Gastroesophageal sphincter (tissue), 4 donors: Measurements from ENCODE around the gene MCM10. TPM values are rescaled to one million over a fixed set of nuclear protein-coding genes. Genes with fewer than 3 reads are reported as not detected.

ENCODE experiments used
- ATAC-seq: fragments of 150-250 bp; one replicate; pipeline ENCODE4 v1.9.1; 2016; ENCODE audit warnings: mild to moderate bottlenecking, moderate library complexity
- H3K27ac ChIP-seq, 4 donors: fragments of 200-600 bp; sonication (generic) in 3 of 4; 1 replicate in 3 of 4; 2 replicates in 1 of 4; pipeline ENCODE4 v1.5.1; 2016 to 2019
- H3K27me3 ChIP-seq: fragments of 200-600 bp; sonication (generic); one replicate; pipeline ENCODE4 v1.5.1; 2019
- H3K36me3 ChIP-seq, 2 donors: fragments of 200-600 bp; sonication (generic); one replicate each; pipeline ENCODE4 v1.5.1; 2019; ENCODE audit warnings: control low read depth in 1 of 2
- H3K4me1 ChIP-seq, 3 donors: fragments of 200-600 bp; sonication (generic); 1 replicate in 2 of 3; 2 replicates in 1 of 3; pipeline ENCODE4 v1.5.1; 2016 to 2019; ENCODE audit warnings: control low read depth in 2 of 3
- H3K4me3 ChIP-seq, 2 donors: fragments of 200-600 bp; sonication (generic); one replicate each; pipeline ENCODE4 v1.5.1; 2019; ENCODE audit warnings: mild to moderate bottlenecking in 1 of 2, moderate library complexity in 1 of 2
- H3K9me3 ChIP-seq, 3 donors: fragments of 200-600 bp; sonication (generic); one replicate each; pipeline ENCODE4 v1.5.1; 2017 to 2019; ENCODE audit warnings: control low read depth in 2 of 3
- EP300 ChIP-seq: sonication (generic); formaldehyde crosslinking; IDR thresholded peaks from one replicate; pipeline ENCODE4 v1.6.1; 2017; ENCODE audit warnings: antibody characterized with exemption, mild to moderate bottlenecking
- POLR2A ChIP-seq, 2 donors: fragments of 450-650 bp; IDR thresholded peaks; one replicate each; pipeline ENCODE4 v1.6.1; 2017; ENCODE audit warnings: antibody characterized with exemption in 2 of 2, mild to moderate bottlenecking in 2 of 2, moderate library complexity in 1 of 2
- POLR2AphosphoS5 ChIP-seq: sonication (generic); formaldehyde crosslinking; IDR thresholded peaks from one replicate; pipeline ENCODE4 v1.6.1; 2017; ENCODE audit warnings: antibody characterized with exemption
- WGBS, 2 donors: methylation state at CpG; one replicate each; pipeline ENCODE4 v1.1.5; 2018; ENCODE audit warnings: low coverage in 1 of 2; 5-methylcytosine and 5-hydroxymethylcytosine counted together
- total RNA-seq, 4 donors: library from RNA; depleted of rRNA; stranded (reverse); fragments of >200 nt; gene quantifications; one replicate each; pipeline ENCODE4 v1.1.0, GENCODE V29; 2016
- TF ChIP-seq, protein P1 (sequence below), 4 experiments: fragments of 200-600 bp in 2 of 4; fragments of 450-650 bp in 2 of 4; sonication (generic) in 1 of 4; IDR thresholded peaks; one replicate each; pipeline ENCODE4 v1.5.1; 2017 to 2019; ENCODE audit warnings: antibody characterized with exemption in 4 of 4, mild to moderate bottlenecking in 2 of 4, moderate library complexity in 2 of 4

Gene MCM10
- total RNA-seq, 4 donors from 2014 or later: 0.08 to 1.1 TPM; not detected in 2

DNA sequence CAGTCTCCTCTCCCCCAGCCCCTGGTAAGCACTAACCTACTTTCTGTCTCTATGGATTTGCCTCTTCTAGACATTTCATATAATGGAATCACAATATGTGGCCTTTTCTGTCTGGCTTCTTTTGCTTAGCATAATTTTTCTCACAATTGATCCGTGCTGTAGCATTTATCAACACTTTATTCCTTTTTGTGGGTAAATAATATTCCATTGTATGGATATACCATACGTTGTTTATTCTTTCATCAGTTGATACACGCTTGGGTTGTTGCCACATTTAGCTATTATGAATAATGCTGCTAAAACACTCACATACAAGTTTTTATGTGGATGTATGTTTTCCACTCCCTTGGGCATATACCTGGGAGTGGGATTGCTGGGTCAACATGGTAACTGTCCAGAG lies 25.8 kb downstream of the MCM10 start:
- peaks cover 0 to 8% (median 0%) of the 10 kb centered on the region in 3 donors for H3K4me1 ChIP-seq
- TF ChIP-seq POLR2AphosphoS5 (no peak), EP300 (no peak), POLR2A (IDR thresholded peaks at IDR 0.05) (no peak)
- TF ChIP-seq, protein P1, sequence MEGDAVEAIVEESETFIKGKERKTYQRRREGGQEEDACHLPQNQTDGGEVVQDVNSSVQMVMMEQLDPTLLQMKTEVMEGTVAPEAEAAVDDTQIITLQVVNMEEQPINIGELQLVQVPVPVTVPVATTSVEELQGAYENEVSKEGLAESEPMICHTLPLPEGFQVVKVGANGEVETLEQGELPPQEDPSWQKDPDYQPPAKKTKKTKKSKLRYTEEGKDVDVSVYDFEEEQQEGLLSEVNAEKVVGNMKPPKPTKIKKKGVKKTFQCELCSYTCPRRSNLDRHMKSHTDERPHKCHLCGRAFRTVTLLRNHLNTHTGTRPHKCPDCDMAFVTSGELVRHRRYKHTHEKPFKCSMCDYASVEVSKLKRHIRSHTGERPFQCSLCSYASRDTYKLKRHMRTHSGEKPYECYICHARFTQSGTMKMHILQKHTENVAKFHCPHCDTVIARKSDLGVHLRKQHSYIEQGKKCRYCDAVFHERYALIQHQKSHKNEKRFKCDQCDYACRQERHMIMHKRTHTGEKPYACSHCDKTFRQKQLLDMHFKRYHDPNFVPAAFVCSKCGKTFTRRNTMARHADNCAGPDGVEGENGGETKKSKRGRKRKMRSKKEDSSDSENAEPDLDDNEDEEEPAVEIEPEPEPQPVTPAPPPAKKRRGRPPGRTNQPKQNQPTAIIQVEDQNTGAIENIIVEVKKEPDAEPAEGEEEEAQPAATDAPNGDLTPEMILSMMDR (IDR thresholded peaks at IDR 0.05): no peak
- no peaks in the 10 kb centered on the region for H3K27me3 ChIP-seq
- 94% methylated on average over 3 of the region's 3 CpGs; no CpG with 5 or more reads in 1 of the 2 donors for whole genome bisulfite sequencing, 2 donors
- H3K4me3 ChIP-seq: no peak overlapping the region
- no peak for ATAC-seq
- H3K9me3 ChIP-seq: no peaks in the 10 kb centered on the region
- H3K27ac ChIP-seq: no peak overlapping the region
- no peaks in the 10 kb centered on the region for H3K36me3 ChIP-seq

DNA sequence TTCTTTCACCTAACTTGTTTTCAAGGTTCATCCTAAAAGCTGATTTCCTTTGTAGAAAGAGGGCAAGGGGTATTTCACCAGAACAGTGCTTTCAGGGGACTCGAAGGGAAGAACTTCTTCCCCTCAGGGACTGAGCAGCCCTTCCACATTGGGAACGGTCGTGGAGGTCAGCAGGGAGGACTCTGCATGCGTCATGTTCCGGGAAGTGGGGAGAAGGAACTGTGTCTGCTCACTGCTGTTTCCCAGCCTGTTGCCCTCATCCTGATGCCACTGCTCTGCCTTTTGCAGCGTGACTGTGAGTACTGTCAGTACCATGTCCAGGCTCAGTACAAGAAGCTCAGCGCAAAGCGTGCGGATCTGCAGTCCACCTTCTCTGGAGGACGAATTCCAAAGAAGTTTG lies 27.2 kb downstream of the MCM10 start:
- no peak for TF ChIP-seq POLR2AphosphoS5
- TF ChIP-seq POLR2A (IDR thresholded peaks at IDR 0.05): no peak
- TF ChIP-seq EP300: no peak
- TF ChIP-seq, protein P1 (IDR thresholded peaks at IDR 0.05): no peak
- Histone ChIP-seq H3K27ac (no peak overlapping the region), H3K27me3 (no peaks in the 10 kb centered on the region), H3K4me1 (peaks cover 0 to 8% (median 0%) of the 10 kb centered on the region in 3 donors), H3K4me3 (no peak overlapping the region), H3K9me3 (no peaks in the 10 kb centered on the region), H3K36me3 (no peaks in the 10 kb centered on the region)
- no peak for ATAC-seq
- WGBS, 2 donors: 83 to 87% methylated on average over 3 to 7 of the region's 10 CpGs

DNA sequence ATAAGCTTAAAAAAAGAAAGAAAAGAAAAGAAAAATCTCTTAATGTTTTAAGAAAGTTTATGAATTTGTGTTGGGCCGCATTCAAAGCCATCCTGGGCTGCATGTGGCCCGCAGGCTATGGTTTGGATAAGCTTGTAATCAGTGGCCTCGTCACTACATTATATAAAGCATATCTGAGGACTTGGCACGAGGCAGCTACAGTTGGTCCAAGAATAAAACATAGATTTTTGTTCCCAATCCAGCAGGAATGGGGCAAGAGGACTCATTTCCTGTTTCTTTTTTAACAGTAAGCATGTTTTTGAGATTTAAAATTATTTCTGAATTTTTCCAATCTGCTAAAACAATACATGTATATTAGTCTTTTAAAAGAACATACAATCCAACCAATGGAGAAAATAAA lies 28.6 kb downstream of the MCM10 start:
- Histone ChIP-seq H3K4me1 (peaks cover 0 to under 1% (median 0%) of the 10 kb centered on the region in 3 donors), H3K27me3 (no peaks in the 10 kb centered on the region), H3K4me3 (no peak overlapping the region), H3K36me3 (no peaks in the 10 kb centered on the region), H3K27ac (no peak overlapping the region), H3K9me3 (no peaks in the 10 kb centered on the region)
- TF ChIP-seq, protein P1 (IDR thresholded peaks at IDR 0.05): no peak
- no peak for TF ChIP-seq POLR2A (IDR thresholded peaks at IDR 0.05)
- ATAC-seq: no peak
- WGBS, 2 donors: 37 to 66% methylated on average over 4 of the region's 4 CpGs

DNA sequence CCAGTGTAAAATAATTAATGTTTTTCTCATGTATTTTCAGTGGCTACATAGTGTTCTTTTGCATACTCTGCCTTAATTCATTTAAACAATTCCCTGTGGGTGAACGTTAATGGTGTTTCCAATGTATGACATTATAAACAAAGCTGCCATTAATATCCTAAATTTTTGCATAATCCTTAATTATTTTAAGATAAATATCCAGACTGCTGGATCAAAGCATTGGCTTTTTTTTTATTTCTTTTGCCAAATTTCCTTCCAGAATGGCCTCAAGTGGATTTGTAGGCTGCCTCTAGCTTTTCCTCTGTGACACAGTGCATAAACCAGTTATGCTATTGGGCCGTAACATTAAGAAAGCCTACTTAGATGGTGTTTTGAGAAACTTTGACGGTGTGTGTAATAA lies 29.5 kb downstream of the MCM10 start:
- TF ChIP-seq, protein P1 (IDR thresholded peaks at IDR 0.05): no peak
- no peak for TF ChIP-seq EP300
- TF ChIP-seq POLR2A (IDR thresholded peaks at IDR 0.05): no peak
- no peak for TF ChIP-seq POLR2AphosphoS5
- Histone ChIP-seq H3K36me3 (no peaks in the 10 kb centered on the region), H3K4me1 (no peaks in the 10 kb centered on the region), H3K27me3 (no peaks in the 10 kb centered on the region), H3K4me3 (no peak overlapping the region), H3K9me3 (no peaks in the 10 kb centered on the region), H3K27ac (no peak overlapping the region)
- ATAC-seq: no peak
- WGBS, 2 donors: 79 to 91% methylated on average over 3 of the region's 3 CpGs

DNA sequence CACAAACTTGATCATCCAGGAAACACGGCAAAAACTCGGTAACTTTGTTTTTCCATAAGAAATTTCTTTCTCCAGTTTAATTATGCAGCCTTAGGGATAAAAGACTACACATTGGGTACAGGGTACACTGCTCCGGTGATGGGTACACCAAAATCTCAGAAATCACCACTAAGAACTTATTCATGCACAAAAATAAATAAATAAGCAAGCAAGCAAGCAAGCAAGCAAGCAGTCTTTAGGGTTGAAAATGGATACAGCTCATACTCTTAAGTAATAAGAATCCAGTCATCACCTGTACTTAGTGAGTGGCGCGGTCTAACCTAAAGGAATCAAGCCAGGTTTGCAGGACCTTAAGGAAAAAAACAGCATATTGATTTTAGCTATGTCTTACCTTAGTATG lies 30.0 kb downstream of the MCM10 start:
- no peak overlapping the region for H3K4me3 ChIP-seq
- 95 to 98% methylated on average over 5 of the region's 5 CpGs for WGBS, 2 donors
- TF ChIP-seq POLR2A (IDR thresholded peaks at IDR 0.05) (no peak), EP300 (no peak), POLR2AphosphoS5 (no peak)
- TF ChIP-seq, protein P1 (IDR thresholded peaks at IDR 0.05): no peak
- H3K4me1 ChIP-seq: no peaks in the 10 kb centered on the region
- no peaks in the 10 kb centered on the region for H3K9me3 ChIP-seq
- H3K36me3 ChIP-seq: no peaks in the 10 kb centered on the region
- no peak overlapping the region for H3K27ac ChIP-seq
- no peaks in the 10 kb centered on the region for H3K27me3 ChIP-seq
- no peak for ATAC-seq
